K562 (cell line): ENCODE measurements around the gene S100A2. TPM values are rescaled to one million over a fixed set of nuclear protein-coding genes. Genes with fewer than 3 reads are reported as not detected.
A peak's percentile ranks its signal among the peaks of the same experiment; 100 is the strongest.

Experiments
- ATAC-seq: fragments of 200-7000 bp; cut with Tn5 transposase; 3 replicates; pipeline ENCODE4 v1.9.1; 2020; ENCODE audit warnings: moderate library complexity
- BruUV-seq: library from RNA; stranded (reverse); fragments of 400-500 nt; replicated peaks from 2 replicates; lab custom pipeline; 2021; lab: Mats Ljungman, UMichigan
- CTCF ChIA-PET: fragments of 300-600 bp; formaldehyde crosslinking; extraction: SDS; loops from one replicate; lab custom pipeline; 2021; ENCODE audit warnings: low intra/inter-chr PET ratio; lab: Yijun Ruan, JAX
- POLR2A ChIA-PET: fragments of 300-600, 350-650 bp; sonication (Branson Sonifier 250); formaldehyde crosslinking; extraction: SDS; loops from one replicate; lab custom pipeline; 2021; ENCODE audit warnings: antibody characterized with exemption, inconsistent platforms; lab: Yijun Ruan, JAX
- DNase-seq, 4 experiments: peaks; one replicate each; pipeline versions ENCODE4 v3.0.0 to v3.0.0-alpha.2; 2011 to 2018; ENCODE audit warnings: low spot score in 3 of 4, mixed read lengths in 3 of 4; ENCODE audit errors: extremely low read depth in 1 of 4
- FAIRE-seq: peaks from 2 replicates; lab custom pipeline; 2011; peaks lifted over from hg19 to GRCh38; lab: Jason Lieb, UNC
- H2AFZ ChIP-seq: 2 replicates; pipeline ENCODE4 v1.6.0; 2011; ENCODE audit warnings: low read depth, low read length, control low read depth, inconsistent platforms
- H3K27ac ChIP-seq: fragments of 200-600 bp; 3 replicates; pipeline ENCODE4 v1.8.0; 2011; ENCODE audit warnings: low read depth, mild to moderate bottlenecking, control low read depth, inconsistent platforms, low read length, moderate library complexity, mixed read lengths; ENCODE audit errors: extremely low read depth
- H3K27me3 ChIP-seq, 2 experiments: fragments of 300-600 bp in 1 of 2; 2 replicates in 1 of 2; 3 replicates in 1 of 2; pipeline versions ENCODE4 v1.6.0 to v1.8.0; 2011; ENCODE audit warnings: inconsistent platforms in 2 of 2, low read length in 2 of 2, mild to moderate bottlenecking in 1 of 2, mixed read lengths in 1 of 2, moderate library complexity in 1 of 2; ENCODE audit not compliant: control insufficient read depth in 2 of 2, insufficient read depth in 2 of 2
- H3K36me3 ChIP-seq: fragments of 300-600 bp; 3 replicates; pipeline ENCODE4 v1.8.0; 2011; ENCODE audit warnings: mild to moderate bottlenecking, low read length, inconsistent platforms; ENCODE audit not compliant: control insufficient read depth, insufficient read depth
- H3K4me1 ChIP-seq, 2 experiments: fragments of 200-600 bp in 1 of 2; replicated peaks in 1 of 2; 2 replicates in 1 of 2; 3 replicates in 1 of 2; pipeline versions ENCODE4 v1.5.1 to v1.8.0; 2011; ENCODE audit warnings: inconsistent platforms in 2 of 2, low read length in 2 of 2, mild to moderate bottlenecking in 1 of 2, mixed read lengths in 1 of 2, moderate library complexity in 1 of 2; ENCODE audit not compliant: control insufficient read depth in 2 of 2, insufficient read depth in 2 of 2
- H3K4me2 ChIP-seq: 2 replicates; pipeline ENCODE4 v1.6.1; 2011; ENCODE audit warnings: low read length, control low read depth, inconsistent platforms, mixed read lengths; ENCODE audit not compliant: insufficient read depth
- H3K4me3 ChIP-seq: fragments of 200-600 bp; sonication (generic), shearing (Covaris generic); 2 replicates; pipeline ENCODE4 v1.5.1; 2016; ENCODE audit warnings: control low read depth, inconsistent platforms
- H3K79me2 ChIP-seq: fragments of 200-600 bp; 3 replicates; pipeline ENCODE4 v1.8.0; 2011; ENCODE audit warnings: low read length, inconsistent platforms; ENCODE audit not compliant: control insufficient read depth, insufficient read depth
- H3K9ac ChIP-seq, 2 experiments: 2 replicates each; pipeline versions ENCODE4 v1.6.0 to v1.6.1; 2011; ENCODE audit warnings: low read depth in 2 of 2, low read length in 2 of 2, control low read depth in 1 of 2, inconsistent platforms in 1 of 2, mild to moderate bottlenecking in 1 of 2, mixed read lengths in 1 of 2; ENCODE audit not compliant: insufficient read depth in 1 of 2
- H3K9me1 ChIP-seq: one replicate; pipeline ENCODE4 v1.6.0; 2011; ENCODE audit warnings: inconsistent platforms, mild to moderate bottlenecking, low read length, moderate library complexity; ENCODE audit not compliant: control insufficient read depth, insufficient read depth
- H3K9me3 ChIP-seq: replicated peaks from 2 replicates; pipeline ENCODE4 v1.5.1; 2011; ENCODE audit warnings: low read depth, low read length, inconsistent platforms; ENCODE audit not compliant: control insufficient read depth, insufficient read depth
- H4K20me1 ChIP-seq: replicated peaks from 2 replicates; pipeline ENCODE4 v1.6.1; 2011; ENCODE audit warnings: low read length, inconsistent platforms, mixed read lengths; ENCODE audit not compliant: control insufficient read depth, insufficient read depth
- ARID1B ChIP-seq: fragments of 450-650 bp; IDR thresholded peaks from 2 replicates; pipeline ENCODE4 v1.6.1; 2016; ENCODE audit warnings: antibody characterized with exemption, mild to moderate bottlenecking, inconsistent platforms
- JUN ChIP-seq, 2 experiments: sonication (generic) in 1 of 2; formaldehyde crosslinking in 1 of 2; IDR thresholded peaks; 2 replicates each; pipeline versions ENCODE4 v1.6.1 to v1.8.0; 2012 to 2022; ENCODE audit warnings: borderline replicate concordance in 2 of 2, mild to moderate bottlenecking in 2 of 2, improper control_type of control experiment in 1 of 2, low read depth in 1 of 2, low read length in 1 of 2, missing genetic modification reagents in 1 of 2
- ZNF79 ChIP-seq: fragments of 250-450 bp; sonication (Bioruptor Pico); IDR thresholded peaks from 2 replicates; pipeline ENCODE4 v1.4.0; 2020; ENCODE audit warnings: low read depth, mild to moderate bottlenecking, moderate library complexity
- WGBS: fragments of 100-300 bp; shearing (Covaris generic); methylation state at CpG from one replicate; pipeline ENCODE4 v1.1.6; 2016; ENCODE audit warnings: low coverage, mixed read lengths; ENCODE audit not compliant: insufficient coverage; ENCODE audit errors: missing lambda C conversion rate; 5-methylcytosine and 5-hydroxymethylcytosine counted together
- in situ Hi-C: fragments of 300-500 bp; cut with MboI; formaldehyde crosslinking; loops from 4 replicates; pipeline ENCODE4 v1.15.0; 2018; ENCODE audit warnings: inconsistent platforms, mixed read lengths
- intact Hi-C: fragments of 100-400 bp; cut with micrococcal nuclease; formaldehyde crosslinking; loops from 2 replicates; pipeline ENCODE4 v1.14.2; 2022
- polyA plus RNA-seq, 8 experiments: library from polyadenylated mRNA; depleted of rRNA in 4 of 8; stranded (reverse) in 5 of 8; unstranded in 3 of 8; fragments of >200 nt; fragmentation: Nextera tagmentation in 2 of 8; fragmentation: Illumina TruSeq in 1 of 8; extraction: Ambion mirVana in 2 of 8; extraction: Trizol in 1 of 8; gene quantifications; 2 replicates each; pipeline versions ENCODE4 v1.2.1 to v1.2.3, GENCODE V29; 2011 to 2014; ENCODE audit warnings: inconsistent platforms in 1 of 8, missing spikeins in 1 of 8
- total RNA-seq, 7 experiments: library from RNA; depleted of rRNA in 6 of 7; stranded (reverse); fragments of >200 nt in 6 of 7; fragmentation: Illumina TruSeq in 2 of 7; extraction: Trizol in 2 of 7; gene quantifications; 2 replicates each; pipeline versions ENCODE4 v1.2.1 to v1.2.3, GENCODE V29; 2011 to 2021; ENCODE audit warnings: low replicate concordance in 1 of 7
- TF ChIP-seq, protein P1 (sequence below), 2 experiments: fragments of 450-650 bp in 1 of 2; sonication (generic) in 1 of 2; formaldehyde crosslinking in 1 of 2; IDR thresholded peaks in 1 of 2; conservative IDR thresholded peaks in 1 of 2; 2 replicates each; pipeline versions ENCODE4 v1.6.1 to v1.8.1; 2016 to 2023; ENCODE audit warnings: mild to moderate bottlenecking in 2 of 2, moderate library complexity in 2 of 2, inconsistent platforms in 1 of 2, missing genetic modification reagents in 1 of 2
- TF ChIP-seq, protein P2 (sequence below): sonication (generic); formaldehyde crosslinking; IDR thresholded peaks from 2 replicates; pipeline ENCODE4 v1.8.0; 2022; ENCODE audit warnings: mild to moderate bottlenecking, missing genetic modification reagents

Gene S100A2
- total and polyA plus RNA-seq, 9 of the 15 experiments (the other 6 are each of a cell fraction or from before 2014, with no cell fraction given): 0.28 to 0.65 (median 0.44) TPM; not detected in 4

DNA sequence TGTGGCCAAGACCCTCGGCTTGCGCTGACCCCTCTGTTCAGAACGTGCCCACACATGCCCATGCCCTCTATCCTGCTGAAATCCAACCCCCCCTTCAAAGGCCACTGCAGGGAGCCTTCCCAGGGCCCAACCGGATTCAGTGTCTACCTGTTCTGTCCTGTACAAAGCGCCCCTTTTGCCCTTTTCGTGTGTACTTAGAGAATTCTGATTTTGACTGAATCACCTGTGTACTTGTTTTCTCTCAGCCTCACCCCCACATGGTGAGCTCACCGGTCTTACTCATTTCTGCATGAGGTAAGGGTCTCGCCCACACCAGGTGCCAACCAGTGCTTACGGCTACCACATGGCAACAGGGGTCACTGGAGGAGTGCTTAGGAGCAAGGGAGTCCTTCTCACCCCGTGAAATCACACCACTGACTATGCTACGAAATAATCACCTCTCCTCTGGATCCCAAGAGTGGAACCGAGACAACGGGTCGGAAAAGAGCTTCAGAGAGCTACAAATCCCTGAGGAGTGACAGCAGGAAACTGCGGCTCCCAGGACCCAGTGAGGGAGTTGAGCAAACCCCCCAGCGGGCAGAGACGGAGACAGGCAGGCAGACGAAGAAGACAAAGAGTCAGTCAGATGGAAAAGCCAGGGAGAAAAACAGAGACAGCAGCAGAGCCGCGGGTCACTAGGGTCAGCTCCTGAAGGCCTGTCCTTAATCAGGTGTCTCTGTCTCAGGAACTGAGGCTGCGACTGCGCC, 2.1 kb upstream of the S100A2 start:
- in situ Hi-C loops (loop anchor here (5.0 to 10.0 kb wide), 2 partner anchors 35 to 53 kb away; no protein-coding TSS in a partner anchor), intact Hi-C loops (loop anchor here (1.0 to 5.0 kb wide), 6 partner anchors 29 to 215 kb away; partner anchors contain the start of gene S100A13)
- ATAC-seq: no peak
- DNase-seq: no peak
- POLR2A ChIA-PET: interaction anchor here (0.5 to 1.7 kb wide), 8 partner anchors 8 to 423 kb away, joined by 3 to 6 read pairs (median 4); partner anchors contain the start of genes CHTOP and RPS27
- peak overlapping the region; percentile 53; the same call in 2 of the 3 replicates for H3K27ac ChIP-seq
- no peaks in the 10 kb centered on the region for H3K36me3 ChIP-seq
- H3K9ac ChIP-seq: peak overlapping the region; percentile 42 to 75; a peak in 2 of 4 replicates
- no TSS peak for BruUV-seq
- no peak for FAIRE-seq
- no peaks in the 10 kb centered on the region for H3K9me3 ChIP-seq
- peak overlapping the region; percentile 98 for H2AFZ ChIP-seq
- CTCF ChIA-PET: interaction anchor here (1.2 to 5.0 kb wide), 3 partner anchors 35 to 212 kb away, joined by 3 to 58 read pairs (median 21); no protein-coding TSS in a partner anchor
- H3K27me3 ChIP-seq: no peaks in the 10 kb centered on the region
- no peaks in the 10 kb centered on the region for H3K79me2 ChIP-seq
- H4K20me1 ChIP-seq: no peaks in the 10 kb centered on the region
- no peak overlapping the region for H3K4me3 ChIP-seq
- WGBS: 74% methylated on average over 22 of the region's 22 CpGs
- peaks cover 9% of the 10 kb centered on the region for H3K9me1 ChIP-seq
- TF ChIP-seq JUN (IDR thresholded peaks at IDR 0.05; ENCODE audit: borderline replicate concordance, low read depth, low read length): 0 out of 2 replicates have a peak, but pooled peaks have one; percentile 23
- no peak for TF ChIP-seq JUN (CRISPR knock-in tag; IDR thresholded peaks at IDR 0.05; ENCODE audit: borderline replicate concordance)
- TF ChIP-seq ZNF79: no peak
- TF ChIP-seq, protein P1, sequence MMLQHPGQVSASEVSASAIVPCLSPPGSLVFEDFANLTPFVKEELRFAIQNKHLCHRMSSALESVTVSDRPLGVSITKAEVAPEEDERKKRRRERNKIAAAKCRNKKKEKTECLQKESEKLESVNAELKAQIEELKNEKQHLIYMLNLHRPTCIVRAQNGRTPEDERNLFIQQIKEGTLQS (IDR thresholded peaks at IDR 0.05): peak; percentile 64
- TF ChIP-seq, protein P1 (CRISPR knock-in tag; conservative IDR thresholded peaks at IDR 0.05): no peak
- TF ChIP-seq ARID1B: no peak
- TF ChIP-seq, protein P2, sequence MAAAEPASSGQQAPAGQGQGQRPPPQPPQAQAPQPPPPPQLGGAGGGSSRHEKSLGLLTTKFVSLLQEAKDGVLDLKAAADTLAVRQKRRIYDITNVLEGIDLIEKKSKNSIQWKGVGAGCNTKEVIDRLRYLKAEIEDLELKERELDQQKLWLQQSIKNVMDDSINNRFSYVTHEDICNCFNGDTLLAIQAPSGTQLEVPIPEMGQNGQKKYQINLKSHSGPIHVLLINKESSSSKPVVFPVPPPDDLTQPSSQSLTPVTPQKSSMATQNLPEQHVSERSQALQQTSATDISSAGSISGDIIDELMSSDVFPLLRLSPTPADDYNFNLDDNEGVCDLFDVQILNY (CRISPR knock-in tag): no peak
- TF ChIP-seq, all 486 proteins: peak for 2
- peak overlapping the region; percentile 75 for H3K4me2 ChIP-seq
- peaks cover 38% of the 10 kb centered on the region in 2 experiments for H3K4me1 ChIP-seq
